CD4-positive, alpha-beta T cell treated with Interleukin-15 for 1 hour (primary cell): Measurements from ENCODE around the gene TRANK1.
"Not testable (repeated sequence)": the region's sequence is repeated elsewhere in the genome, so short reads cannot be mapped to it uniquely, and the experiment has no call there.

Experiments used
- DNase-seq: peaks from one replicate; pipeline ENCODE4 v3.0.0-alpha.2; 2020

TRANK1 gene

DNA sequence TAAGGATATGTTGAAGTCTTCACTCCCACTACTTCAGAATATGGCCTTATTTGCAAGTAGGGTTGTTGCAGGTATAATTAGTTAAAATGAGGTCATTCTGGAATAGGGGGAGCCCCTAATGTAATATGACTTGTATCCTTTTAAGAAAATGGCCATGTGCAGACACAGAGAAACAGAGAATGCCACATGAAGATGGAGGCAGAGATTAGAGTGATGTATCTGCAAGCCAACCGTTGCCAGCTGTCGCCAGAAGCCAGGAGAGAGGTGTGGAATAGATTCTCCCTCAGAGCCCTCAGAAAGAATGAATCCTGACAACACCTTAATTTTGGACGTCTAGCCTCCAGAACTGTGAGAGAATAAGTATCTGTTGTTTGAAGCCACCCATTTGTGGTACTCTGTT, 11.3 kb upstream of the TRANK1 start:
- no peak for DNase-seq

DNA sequence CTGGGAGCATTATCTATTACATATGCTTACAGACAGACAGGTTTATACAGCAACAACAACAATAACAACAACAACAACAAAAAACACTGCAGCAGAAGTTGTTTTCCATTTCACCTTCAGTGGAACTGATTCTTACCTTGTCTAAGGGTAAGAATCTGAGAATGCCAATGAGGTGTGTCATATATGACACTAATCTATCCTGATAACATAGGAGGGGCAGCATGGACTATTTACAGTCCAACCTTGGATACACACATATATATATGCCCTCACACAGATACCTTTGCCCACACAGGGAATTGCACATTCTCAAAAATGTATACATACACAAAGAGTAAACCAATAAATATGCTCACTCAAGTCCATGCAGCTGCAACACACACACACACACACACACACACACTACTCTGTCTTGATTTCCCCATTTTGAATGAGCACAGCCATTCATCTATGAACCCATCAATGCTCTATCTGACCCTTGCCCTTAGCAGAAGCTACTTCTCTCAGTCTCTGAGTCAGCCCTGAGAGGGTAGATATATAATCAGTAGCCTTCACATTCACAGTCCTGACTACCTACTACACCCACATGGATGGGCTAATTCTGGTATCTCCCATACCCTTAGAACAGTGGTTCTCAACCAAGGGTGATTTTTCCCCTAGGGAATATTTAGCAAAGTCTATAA, 9.7 kb upstream of the TRANK1 start:
- no peak for DNase-seq

DNA sequence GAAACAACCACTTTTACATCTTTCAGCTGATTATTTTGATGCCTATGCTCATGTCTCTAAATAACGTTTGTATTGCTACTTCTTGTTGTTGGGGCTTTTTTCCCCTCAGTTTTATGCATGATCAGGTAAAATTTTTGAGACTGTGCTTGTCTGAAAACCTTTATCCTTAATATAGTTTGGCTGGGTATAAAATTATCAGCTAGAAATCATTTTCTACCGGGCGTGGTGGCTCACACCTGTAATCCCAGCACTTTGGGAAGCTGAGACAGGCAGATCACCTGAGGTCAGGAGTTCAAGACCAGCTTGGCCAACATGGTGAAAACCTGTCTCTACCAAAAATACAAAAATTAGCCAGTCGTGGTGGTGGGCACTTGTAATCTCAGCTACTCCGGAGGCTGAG, 3.0 kb upstream of the TRANK1 start:
- DNase-seq, result not testable (repeated sequence)

DNA sequence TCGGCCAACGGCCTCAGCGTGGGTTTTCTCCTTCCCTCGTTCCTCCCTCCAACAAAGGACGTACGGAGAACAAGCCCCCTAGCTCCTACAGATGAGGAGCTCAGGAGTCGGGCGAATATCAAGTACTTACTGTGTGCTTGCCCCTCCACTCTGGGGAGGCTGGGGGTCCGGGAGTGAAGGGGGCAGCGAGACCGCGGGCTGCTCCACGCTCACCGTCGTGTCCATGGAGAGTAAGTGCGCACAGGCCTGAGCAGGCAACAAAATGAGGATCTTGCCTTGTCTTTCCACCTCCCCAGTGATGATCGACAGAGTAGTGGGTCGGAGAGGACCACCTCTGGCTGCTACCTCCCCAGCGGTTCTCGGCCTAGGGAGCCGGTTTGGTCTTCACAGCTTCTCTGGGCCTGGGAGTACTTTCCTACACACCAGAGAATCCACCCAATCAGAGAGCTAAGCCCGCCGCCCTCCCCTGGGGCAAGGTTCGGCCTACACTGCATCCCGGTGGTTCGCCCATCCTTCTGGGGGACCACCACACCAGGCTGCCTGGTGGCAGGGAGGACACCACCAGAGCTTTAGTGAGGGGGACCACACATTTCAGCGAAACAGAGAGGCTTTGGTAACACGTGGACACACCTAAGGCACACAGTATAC, 603 bp upstream of the TRANK1 start:
- no peak for DNase-seq

DNA sequence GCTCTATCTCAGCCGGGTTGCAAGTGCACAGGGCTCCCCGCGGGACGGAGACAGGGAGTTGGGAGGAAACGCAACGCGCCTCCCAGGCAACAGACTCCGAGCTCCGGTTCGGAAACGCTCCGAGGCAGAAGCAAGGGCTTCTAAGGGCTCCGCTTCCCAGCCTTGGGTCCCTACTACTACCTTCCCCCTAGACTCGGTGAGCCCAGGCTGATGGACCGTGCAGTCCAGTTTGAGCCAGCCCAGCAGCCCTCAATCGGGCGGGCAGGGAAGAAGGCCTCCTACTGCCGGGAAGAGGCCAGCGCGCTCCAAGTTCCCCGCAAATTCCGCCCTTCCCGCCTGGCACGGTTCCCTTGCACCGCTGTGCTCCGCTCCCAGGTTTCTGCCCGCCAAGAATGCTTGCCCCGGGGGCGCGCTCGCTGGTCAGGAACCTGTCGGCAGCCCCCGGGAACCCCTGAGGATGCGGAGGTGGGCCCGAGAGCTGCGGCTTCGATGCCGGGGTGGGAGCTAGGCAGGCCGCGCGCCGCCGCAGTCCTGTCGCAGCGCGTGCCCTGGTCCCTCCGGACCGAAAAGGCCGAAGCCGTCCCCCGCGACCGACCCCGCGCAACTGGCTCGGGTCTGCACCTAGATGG, 728 bp downstream of the TRANK1 start:
- no peak for DNase-seq

DNA sequence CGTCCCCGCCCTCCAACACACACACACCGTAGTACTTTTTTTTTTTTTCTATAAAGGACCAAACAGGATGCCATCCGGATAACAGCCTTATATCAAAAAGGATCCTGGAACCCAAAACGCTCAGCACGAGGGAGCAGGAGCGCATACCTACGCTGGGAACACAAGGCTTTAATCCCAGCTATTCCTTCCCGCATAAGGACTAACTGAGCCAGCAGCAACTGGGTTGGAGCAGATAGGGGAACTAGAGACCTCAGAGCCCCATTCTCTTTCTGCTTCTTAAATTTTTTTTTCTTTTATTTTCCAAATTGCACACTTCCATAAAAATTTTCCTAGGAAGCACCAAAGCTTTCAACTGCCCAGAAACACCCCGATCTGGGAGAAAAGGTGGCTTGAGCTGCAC, 1.3 kb downstream of the TRANK1 start:
- DNase-seq, result no peak

DNA sequence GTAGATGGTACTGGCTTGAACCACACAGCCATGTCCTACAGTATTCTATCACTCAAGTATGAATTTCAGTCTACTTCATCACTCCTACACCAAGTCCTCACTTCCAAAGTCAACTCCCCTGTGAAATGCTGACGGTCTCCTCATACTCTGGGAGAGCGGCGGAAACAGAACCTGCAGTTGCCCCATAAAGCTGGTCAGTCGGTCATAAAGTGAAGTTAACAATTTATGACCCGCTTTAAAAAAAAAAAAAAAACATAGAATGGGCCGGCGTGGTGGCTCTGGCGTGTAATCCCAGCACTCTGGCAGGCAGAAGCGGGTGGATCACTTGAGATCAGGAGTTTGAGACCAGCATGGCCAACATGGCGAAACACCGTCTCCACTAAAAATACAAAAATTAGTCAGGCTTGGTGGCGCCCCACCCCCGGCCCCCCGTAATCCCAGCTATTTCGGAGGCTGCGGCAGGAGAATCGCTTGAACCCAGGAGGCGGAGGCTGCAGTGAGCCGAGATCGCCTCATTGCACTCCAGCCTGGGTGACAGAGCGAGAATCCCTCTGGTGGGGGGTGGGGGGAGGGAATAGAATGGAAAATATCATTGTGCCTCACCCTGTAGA, 2.1 kb downstream of the TRANK1 start:
- DNase-seq, result no peak

DNA sequence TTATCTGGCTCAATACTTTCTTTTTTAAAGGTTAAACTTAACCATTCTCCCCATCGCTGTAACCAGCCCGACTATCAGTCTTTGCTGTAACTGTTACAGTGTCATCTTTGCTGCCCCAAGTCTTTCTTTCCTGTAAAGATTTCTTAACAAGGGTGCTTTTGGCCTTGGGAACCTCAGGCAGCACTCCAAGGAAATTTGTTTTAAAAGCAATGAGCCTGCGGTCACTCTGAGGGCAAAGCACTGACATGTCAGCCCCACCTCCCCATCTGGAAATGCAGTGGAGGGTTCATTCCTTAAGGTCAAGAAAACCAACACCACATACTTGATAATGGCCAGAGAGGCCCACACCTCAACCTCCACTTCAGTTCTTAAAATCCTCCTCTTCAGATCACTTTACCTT, 3.2 kb downstream of the TRANK1 start:
- no peak for DNase-seq

DNA sequence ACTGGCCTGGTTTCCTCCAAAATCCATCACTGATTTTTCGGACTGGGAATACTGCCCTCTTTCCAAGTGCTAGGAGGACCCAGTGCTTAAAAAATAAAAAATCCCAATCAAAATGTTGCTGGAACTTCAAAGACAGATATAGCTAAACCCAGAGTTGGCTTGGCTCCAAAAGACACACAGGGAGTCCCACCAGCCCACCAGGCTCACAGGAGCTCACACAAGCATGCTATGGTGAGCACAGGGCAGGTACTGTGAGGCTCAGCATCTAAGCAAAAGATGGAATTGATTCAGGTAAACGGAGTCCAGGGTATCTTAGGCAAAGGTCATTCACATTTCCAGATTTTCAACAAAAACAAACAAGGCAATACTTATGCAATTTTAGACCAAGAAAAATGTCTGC, 3.7 kb downstream of the TRANK1 start:
- DNase-seq, result no peak

DNA sequence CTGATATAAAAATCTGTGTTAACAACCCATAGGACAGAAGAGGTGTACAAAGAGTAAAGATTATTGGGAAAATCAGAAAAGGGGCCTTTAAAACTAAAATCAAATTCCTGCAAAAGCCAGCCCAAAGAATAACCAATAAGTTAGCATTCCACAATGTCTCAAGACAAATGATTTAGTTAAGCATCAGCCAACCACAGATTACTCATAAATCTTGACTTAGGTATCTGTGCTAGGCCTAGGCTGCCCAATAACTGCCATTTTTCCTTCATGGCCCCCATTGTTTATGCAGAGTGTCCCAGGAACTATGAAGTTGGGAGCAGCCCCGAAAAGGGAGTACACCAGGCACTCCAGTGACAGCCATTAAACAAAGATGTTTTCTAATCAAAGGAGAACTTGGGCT, 7.4 kb downstream of the TRANK1 start:
- DNase-seq, result no peak

DNA sequence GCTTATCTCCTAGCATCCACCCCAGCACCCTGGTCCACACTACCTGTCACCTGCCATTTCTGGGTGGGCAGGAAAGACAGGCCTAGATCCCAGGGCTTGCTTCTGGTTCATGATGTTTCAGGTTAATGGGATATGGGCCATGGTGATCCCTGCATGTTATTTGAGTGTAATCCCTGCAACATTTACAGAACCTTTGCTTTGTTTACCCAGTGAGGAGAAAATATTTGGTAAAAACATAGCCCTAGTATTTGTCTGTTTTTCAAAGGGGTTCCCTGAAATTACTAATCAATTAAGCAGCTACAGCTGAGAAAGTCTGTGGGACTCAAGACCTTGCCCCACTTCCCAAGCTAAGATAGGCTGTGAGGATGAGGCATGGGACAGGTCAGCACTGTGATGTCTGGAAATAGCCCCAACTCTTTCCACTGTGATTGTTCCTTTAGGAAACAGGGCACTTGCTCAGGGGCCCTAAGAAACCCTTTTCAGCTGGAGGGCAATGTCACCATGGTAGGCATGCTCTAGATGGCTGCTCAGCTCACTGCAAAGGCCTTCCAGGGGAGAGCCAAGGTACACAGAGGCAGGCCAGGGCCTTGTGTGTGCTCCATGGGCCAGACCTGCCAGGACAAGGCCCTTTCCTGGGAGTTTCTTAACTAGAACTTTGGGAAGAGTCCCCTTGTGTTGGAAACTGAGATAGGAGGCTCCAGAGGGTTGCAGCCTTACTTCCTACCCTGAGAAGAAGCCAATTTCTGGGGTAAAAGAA, 11.1 kb downstream of the TRANK1 start:
- DNase-seq, result no peak

DNA sequence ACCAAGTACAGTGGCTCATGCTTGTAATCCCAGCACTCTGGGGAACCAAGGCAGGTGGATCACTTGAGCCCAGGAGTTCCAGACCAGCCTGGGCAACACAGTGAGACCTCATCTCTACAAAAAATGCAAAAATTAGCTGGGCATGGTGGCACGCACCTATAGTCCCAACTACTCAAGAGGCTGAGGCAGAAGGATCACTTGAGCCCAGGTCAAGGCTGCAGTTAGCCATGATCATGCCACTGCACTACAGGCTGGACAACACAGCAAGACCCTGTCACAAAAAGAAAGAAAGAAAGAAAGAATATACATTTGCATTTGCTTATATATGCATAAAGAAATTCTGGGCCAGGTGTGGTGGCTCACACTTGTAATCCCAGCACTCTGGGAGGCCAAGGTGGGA, 13.4 kb downstream of the TRANK1 start:
- DNase-seq, result not testable (repeated sequence)

DNA sequence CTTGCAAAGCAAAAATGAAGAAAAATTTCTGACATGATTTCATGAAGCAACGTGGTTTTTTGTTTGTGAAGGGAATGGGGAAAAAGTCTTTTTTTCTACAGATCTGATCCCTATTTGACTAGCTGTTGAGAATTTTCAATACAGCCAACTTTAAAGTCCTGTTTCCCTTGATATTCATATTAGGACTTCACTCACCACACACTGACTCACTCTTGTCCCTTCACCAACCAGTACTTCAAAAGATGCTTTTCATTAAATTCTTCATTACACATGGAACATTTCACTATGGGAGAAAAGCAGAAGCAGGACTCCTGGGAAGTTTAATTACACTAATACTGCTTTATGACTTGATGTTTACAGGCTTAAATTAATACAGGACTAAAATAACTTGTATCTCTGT, 16.6 kb downstream of the TRANK1 start:
- no peak for DNase-seq

DNA sequence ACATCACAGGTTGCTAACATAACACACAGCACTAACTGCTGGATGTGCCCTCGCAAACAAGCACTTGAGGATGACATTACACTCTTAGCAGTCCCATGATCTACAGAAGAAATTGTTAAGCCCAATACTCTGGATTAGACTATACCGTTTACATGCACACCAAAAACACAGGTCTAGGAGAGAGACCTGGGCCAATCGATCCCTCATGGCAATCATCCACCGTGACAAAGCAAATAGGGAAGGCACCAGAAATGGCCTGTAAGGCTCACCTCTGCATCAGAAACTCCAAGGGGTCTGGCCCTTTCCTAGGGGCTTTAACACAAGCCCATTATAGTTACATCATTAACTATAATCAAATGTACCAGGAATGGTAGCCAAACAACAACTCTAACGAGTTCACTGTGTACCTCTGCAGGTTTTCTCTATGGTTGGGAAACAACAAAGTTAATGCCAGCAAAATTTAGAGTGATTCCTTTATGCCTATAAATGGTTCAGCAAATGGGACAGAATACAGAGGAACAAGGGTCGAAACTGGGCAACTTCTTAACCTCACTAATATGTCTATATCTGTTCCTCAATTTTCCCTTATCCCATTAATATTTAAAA, 18.5 kb downstream of the TRANK1 start:
- no peak for DNase-seq

DNA sequence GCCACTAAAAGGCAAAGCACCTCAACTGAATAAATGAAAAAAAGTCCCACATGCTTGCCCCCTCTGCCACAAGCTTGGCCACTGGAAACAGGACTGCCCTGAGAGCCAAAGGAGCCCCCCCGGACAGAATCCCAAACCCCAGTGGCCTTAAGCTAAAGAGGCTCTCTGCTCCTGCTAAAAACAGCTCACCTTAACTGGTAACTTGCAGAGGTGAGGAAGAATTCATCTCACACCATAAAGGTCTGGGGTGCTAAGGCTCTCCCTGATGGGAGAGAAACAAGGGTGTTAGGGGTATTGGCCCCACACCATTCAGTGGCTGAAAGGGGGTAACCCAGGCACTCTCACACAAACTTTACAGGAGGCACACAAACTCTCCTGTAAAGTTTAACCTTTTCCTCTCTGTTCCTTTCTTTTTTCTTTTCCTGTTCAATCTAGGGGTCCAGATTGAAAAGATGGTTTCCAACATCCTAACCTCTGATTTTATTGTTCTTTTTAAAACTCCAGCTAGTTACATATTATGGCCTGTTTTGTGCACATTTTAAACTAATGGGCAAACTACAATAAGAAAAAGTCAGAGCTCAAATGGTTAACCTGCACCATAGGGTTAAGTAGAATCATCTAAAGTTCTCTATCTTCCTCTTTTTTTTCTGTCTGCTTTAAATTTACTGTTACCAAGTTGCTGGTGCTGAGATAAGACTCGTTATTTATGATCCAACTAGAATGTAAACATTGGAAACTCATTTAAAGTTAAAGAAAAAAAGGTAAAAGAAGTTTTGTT, 19.9 kb downstream of the TRANK1 start:
- no peak for DNase-seq

DNA sequence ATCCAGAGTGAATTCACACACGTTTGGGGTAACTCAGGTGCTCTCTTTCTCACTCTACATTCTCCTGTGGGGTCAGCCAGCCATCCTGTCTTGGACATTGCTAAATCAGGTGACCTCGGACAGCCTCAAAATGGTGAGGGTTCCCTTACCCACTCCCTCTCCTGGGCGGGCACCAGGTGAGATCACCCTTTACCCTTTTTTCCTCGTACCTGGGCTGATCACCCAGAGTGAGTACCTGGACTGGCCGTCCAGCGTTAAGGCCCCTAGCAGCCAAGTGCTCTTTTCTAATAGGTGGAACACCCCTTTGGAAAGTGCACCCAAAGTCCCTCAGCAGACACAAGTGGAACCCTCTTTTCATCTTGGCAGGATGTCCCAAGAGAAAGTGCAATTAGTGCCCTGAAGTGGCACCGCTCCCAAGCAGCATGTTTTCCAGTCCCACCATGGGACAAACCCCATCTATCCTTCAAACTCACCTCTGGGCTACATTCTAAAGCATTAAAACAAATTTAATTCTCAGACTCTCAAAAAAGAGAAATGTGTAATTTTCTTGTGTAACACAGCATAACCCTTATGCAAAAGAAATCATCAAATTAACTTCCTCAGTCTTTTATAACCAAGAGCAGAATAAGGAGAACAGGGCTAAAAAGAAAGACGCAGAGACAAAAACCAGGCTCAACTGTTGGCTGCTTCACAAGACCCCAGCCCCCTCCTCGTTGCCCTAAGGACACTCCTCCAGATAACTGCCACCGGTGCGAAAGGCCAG, 20.7 kb downstream of the TRANK1 start:
- no peak for DNase-seq

DNA sequence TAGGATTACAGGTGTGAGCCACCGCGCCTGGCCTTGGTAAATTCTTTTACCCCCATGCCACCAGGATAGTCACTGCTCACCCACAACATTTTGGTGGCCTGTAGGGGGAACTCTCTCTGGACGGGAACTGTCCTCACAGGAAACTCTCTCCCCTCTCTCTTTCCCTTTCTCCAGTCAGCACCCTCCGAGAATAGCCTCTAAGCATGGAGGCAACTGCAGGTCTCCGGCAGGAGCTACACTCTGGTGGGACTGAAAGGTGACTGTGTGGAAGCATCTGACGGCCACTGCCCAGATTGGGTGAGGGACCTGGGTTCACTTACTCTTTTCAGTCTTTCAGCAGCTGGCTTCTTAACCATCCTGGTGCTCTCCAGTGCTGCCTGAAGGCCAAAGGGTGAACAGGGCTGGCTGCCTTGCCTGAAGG, 21.3 kb downstream of the TRANK1 start:
- no peak for DNase-seq

DNA sequence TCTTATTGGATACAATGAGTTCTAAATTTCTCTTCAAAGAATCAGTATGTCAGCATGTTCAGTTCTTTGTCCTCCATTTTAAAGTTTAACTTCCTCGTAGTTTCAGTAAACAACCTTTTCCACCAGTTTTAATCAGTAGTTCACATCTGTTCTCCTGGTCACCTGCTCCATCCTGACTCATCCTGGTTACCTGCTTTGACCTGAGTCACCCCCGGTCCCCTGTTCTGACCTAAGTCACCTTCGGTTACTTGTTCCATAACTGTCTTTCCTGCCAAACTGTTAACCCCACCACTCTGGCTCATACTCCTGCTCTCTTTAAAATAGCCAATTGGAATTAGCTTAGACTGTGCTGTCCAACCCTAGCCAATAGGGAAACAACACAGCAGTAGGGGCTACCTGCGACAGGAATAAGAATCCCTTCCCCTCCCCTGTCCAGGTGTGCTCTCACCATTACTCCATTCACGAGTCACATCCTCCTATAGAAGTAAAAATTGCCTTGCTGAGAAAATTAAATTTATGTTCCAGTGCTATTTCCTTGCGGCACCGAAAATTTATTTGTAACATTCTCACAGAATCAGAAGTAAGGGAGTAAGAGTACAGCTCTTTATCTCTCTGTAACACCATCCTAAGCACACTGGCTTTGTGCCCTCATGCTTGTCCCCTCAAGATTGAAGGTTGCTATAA, 23.8 kb downstream of the TRANK1 start:
- no peak for DNase-seq

DNA sequence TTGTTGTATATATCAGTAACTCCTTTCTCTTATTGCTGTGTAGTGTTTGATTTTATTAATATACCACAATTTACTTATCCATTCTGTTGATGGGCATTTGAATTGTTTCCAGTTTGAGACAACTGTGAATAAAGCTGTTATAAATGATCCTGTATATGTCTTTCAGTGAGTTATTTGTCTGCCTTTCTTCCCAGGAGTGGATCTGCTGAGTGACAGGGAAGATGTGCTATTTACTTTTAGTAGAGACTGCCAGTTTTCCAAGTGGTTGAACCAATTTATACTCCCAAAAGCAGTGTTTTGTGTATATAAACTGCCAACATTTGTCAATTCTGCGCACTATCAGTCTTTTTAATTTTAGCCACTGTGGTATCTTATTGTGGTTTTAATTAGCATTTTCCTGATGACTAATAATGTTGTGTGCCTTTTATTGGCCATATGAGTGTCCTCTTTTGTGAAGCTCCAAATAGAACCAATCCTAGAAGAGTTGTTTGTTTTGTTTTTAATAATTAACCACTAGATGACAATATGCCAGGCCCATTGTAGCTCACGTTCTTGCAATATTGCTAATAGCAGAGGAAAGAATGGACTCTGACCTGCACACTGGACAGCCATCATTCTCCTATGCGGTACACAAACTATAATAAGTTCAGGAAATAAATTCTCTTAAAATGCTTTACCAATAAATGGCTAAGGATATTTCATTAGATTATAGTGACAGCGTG, 25.3 kb downstream of the TRANK1 start:
- DNase-seq, result no peak

DNA sequence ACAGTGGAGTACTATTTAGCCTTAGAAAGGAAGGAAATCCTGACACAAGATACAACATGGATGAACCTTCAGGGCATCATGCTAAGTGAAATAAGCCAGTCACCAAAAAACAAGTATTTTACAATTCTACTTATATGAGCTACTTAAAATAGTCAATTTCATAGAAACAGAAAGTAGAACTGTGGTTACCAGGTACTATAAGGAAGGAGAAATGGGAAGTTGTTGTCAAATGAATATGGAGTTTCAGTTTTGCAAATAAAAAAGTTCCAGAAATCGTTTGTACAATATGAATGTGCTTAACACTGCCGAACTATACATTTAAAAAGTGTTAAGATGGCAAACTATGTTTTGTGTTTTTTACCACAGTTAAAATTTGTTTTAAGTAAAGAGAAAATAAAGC, 26.8 kb downstream of the TRANK1 start:
- no peak for DNase-seq
